Activated CD8-positive, alpha-beta memory T cell treated with anti-CD3 and anti-CD28 coated beads, Interleukin-2, amount 50 U/mL, for 1 hour (primary cell): ENCODE measurements around the gene FBXO21.
"Not testable (repeated sequence)": the region's sequence is repeated elsewhere in the genome, so short reads cannot be mapped to it uniquely, and the experiment has no call there.

Experiments
- DNase-seq: peaks from one replicate; pipeline ENCODE4 v3.0.0-alpha.2; 2020; ENCODE audit errors: extremely low read depth

Gene FBXO21

GRCh38 chr12:117199956-117200744, 9.9 kb upstream of the FBXO21 start:
- not testable (repeated sequence) for DNase-seq

- DNase-seq: not testable (repeated sequence)
Observed at GRCh38 chr12:117196334-117196733, 6.1 kb upstream of the FBXO21 start.

GRCh38 chr12:117195027-117195426, 4.8 kb upstream of the FBXO21 start:
- not testable (repeated sequence) for DNase-seq

GRCh38 chr12:117193903-117194302, 3.6 kb upstream of the FBXO21 start:
- DNase-seq: no peak

- not testable (repeated sequence) for DNase-seq
Observed at GRCh38 chr12:117192581-117192980, 2.3 kb upstream of the FBXO21 start.

- no peak for DNase-seq
Observed at GRCh38 chr12:117192057-117192456, 1.8 kb upstream of the FBXO21 start.

GRCh38 chr12:117189725-117190209, 503 bp downstream of the FBXO21 start:
- no peak for DNase-seq

GRCh38 chr12:117188961-117189724, 1.1 kb downstream of the FBXO21 start:
- no peak for DNase-seq

- DNase-seq: no peak
Observed at GRCh38 chr12:117188121-117188665, 2.1 kb downstream of the FBXO21 start.

GRCh38 chr12:117187421-117187820, 2.8 kb downstream of the FBXO21 start:
- DNase-seq: no peak

- DNase-seq: no peak
Observed at GRCh38 chr12:117182866-117183265, 7.4 kb downstream of the FBXO21 start.

- DNase-seq: not testable (repeated sequence)
Observed at GRCh38 chr12:117181468-117181843, 8.8 kb downstream of the FBXO21 start.

GRCh38 chr12:117180758-117181467, 9.4 kb downstream of the FBXO21 start:
- no peak for DNase-seq

GRCh38 chr12:117178745-117179144, 11.5 kb downstream of the FBXO21 start:
- no peak for DNase-seq

- DNase-seq: no peak
Observed at GRCh38 chr12:117178301-117178700, 12.0 kb downstream of the FBXO21 start.

GRCh38 chr12:117172168-117172567, 18.1 kb downstream of the FBXO21 start:
- DNase-seq: no peak

- no peak for DNase-seq
Observed at GRCh38 chr12:117171499-117172162, 18.6 kb downstream of the FBXO21 start.

GRCh38 chr12:117169548-117169947, 20.7 kb downstream of the FBXO21 start:
- no peak for DNase-seq

- no peak for DNase-seq
Observed at GRCh38 chr12:117168976-117169375, 21.3 kb downstream of the FBXO21 start.

- DNase-seq: no peak
Observed at GRCh38 chr12:117167769-117168168, 22.5 kb downstream of the FBXO21 start.

GRCh38 chr12:117166107-117166506, 24.2 kb downstream of the FBXO21 start:
- no peak for DNase-seq
